GM21723 (cell line): ENCODE measurements around the gene SLC16A5.
"Not testable (repeated sequence)": the region's sequence is repeated elsewhere in the genome, so short reads cannot be mapped to it uniquely, and the experiment has no call there.

Source experiments
- ATAC-seq: cut with Tn5 transposase; IDR thresholded peaks from one replicate; pipeline ENCODE4 v1.9.1; 2021; ENCODE audit warnings: mild to moderate bottlenecking, moderate library complexity; ENCODE audit not compliant: unreplicated experiment

The SLC16A5 gene

GRCh38 chr17:75109407-75110233, 21.9 kb downstream of the SLC16A5 start, which contains the start of gene ARMC7:
Gene ARMC7, plus strand, starts transcription at chr17:75109969. Its CDS starts 320 bp downstream, at chr17:75110289.
- ATAC-seq, result peak; percentile 69

DNA sequence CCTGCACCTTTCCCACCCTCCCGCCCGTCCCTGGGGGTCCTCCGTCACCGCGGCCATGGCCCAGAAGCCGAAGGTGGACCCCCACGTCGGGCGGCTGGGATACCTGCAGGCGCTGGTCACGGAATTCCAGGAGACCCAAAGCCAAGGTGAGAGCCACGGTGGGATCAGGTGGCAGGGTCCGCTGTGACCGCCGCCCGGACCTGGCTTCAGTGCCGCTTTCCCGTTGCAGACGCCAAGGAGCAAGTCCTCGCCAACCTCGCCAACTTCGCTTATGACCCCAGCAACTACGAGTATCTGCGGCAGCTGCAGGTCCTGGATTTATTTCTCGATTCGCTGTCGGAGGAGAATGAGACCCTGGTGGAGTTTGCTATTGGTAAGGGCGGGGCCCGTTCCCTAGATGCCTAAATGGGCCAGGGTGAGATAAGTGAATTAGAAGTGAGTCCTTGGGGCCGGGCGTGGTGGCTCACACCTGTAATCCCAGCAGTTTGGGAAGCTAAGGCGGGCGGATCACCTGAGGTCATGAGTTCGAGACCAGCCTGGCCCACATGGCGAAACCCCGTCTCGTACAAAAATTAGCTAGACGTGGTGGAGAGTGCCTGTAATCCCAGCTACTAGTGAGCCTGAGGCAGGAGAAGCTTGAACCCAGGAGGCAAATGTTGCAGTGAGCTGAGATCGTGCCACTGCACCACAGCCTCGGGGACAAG, 22.6 kb downstream of the SLC16A5 start:
- no peak for ATAC-seq

DNA sequence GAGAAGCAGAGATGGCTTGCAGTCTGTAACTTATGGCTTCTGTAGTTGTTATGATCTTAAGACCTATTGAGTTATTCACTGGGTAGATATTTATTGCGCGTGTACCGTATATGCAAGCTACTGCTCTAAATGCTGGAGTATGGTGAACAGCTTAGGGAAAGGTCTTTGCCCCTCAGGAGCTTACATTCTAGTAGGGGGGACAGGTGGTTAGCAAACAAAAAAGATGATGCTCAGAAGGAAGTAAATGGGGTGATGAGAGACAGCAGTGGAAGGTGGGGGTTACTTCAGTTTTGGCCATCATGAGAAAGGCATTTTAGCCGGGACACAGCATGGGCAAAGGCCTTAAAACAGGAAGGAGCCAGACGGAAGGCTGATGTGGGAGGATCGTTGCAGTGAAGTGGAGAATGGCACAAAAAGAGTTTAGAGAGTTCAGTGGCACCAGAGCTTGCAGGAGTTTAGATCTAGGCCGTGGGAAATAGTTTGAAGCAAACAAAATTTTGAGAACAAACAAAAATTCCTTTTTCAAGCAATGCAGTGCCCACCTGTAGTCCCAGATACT, 24.1 kb downstream of the SLC16A5 start:
- ATAC-seq, result no peak

DNA sequence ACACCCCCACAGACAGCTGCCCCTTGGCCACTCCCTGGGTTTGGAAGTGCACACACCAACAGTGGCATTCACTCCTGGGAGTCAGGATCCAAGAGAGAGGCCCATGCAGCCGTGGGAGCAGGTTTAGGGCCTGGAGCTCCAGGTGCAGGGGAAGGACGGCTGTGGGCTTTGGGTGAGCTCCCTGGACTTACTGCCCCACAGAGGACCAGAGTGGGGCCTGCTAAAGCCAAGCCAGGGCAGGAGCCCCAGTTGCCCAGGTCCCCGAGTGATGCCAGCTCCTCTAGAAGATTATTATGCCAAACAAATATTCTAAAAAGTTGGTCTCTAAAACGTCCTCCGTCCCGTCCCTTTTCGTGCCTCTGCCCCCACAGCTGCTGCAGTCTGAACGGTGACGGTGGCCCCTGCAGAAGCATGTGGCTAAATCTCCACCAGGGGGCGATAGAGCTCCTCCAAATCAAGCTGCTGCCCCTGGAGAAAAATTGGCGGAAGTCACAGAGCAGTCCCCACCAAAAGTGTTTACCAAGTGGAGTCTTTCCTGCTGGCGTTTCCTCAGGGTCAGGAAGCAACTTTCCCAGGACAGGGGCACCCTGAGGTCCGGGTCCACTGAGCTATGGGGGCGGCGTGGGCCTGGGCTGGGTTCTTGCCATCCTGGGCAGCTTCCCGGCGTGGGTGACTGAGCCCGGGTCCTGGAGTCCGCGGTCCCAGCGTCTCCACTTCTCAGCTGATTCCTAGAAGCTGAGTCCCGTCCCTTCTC, 26.2 kb downstream of the SLC16A5 start:
- no peak for ATAC-seq

DNA sequence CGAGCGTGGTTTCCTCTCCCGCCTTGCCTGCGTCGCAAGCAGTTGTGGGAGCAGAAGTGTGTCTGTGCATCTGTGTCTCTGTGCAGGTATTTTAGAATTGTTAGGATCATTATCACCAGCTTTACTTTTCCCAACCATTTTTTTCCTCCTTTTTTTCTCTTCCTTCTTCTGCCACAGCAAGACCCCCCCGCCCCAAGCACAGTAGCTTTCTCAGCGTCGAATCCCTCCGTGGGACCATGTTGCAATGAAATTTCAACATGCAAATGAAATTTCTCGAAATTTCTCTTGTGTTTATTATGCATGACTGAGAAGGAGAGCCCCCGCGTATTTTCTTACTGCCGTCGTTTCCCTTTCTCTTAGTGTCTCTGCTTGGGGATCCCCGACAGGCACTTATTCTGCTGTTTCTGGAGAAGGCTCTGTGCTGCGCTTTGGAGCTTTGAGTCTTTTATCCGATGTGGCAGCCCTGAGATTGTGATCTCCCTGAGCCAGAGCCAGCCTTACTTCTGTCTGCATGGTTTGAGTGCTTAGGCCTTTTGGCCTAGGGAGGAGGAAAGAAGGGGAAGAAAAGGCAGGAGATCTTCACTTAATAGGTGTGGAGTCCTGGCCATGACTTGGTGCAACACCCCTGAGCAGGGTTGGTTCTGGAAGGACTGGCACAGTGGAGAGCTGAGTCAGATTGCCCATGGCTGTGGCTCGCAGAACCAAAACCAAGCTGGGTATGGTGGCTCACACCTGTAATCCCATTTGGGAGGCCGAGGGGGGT, 27.0 kb downstream of the SLC16A5 start:
- no peak for ATAC-seq

GRCh38 chr17:75115555-75115954, 27.8 kb downstream of the SLC16A5 start:
- no peak for ATAC-seq

GRCh38 chr17:75116737-75117136, 29.0 kb downstream of the SLC16A5 start:
- ATAC-seq, result no peak

DNA sequence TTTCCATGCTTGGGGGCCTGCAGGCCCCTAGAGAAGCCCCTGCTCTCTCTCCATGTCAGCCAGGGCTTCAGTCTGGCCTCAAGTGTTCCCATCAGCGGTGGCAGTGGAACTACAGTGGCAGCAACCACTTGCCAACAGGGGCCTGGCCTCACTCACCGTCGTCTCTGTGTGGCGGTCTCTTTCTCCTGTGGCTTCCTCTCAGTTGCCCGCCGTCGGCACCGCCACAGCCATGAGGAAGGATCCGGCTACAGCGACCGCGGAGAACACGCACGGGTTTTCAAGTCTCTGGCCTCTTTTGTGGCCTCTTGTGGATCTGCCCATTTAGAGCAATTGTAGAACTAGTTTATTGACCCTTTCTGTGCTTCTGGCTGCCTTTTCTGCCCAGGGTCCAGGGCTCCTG, 30.6 kb downstream of the SLC16A5 start:
- no peak for ATAC-seq

- ATAC-seq, result no peak
Observed at GRCh38 chr17:75124041-75124818, 36.5 kb downstream of the SLC16A5 start.

GRCh38 chr17:75124819-75125162, 37.0 kb downstream of the SLC16A5 start:
- no peak for ATAC-seq

DNA sequence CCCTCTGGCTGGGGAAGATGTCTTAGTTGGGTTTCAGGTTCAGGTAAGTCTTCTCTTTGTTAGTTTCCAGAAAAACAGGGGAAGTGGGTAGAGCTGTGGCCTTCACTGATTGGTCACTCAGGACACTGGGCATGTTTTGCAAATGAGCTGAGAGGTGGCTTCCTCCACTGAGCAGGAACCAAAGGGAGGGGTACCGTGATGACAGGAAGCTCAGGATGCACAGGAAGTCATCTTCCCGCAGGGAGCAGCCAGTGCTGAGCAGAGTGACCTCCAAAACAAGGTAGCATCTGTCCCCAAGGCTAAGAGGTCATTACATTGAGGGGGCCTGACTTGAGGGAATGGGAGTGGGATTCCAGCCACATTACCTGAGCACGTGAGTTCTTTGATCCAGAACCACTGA, 38.2 kb downstream of the SLC16A5 start:
- no peak for ATAC-seq

GRCh38 chr17:75126954-75127353, 39.2 kb downstream of the SLC16A5 start:
- no peak for ATAC-seq

GRCh38 chr17:75127936-75128335, 40.2 kb downstream of the SLC16A5 start:
- ATAC-seq, result not testable (repeated sequence)

DNA sequence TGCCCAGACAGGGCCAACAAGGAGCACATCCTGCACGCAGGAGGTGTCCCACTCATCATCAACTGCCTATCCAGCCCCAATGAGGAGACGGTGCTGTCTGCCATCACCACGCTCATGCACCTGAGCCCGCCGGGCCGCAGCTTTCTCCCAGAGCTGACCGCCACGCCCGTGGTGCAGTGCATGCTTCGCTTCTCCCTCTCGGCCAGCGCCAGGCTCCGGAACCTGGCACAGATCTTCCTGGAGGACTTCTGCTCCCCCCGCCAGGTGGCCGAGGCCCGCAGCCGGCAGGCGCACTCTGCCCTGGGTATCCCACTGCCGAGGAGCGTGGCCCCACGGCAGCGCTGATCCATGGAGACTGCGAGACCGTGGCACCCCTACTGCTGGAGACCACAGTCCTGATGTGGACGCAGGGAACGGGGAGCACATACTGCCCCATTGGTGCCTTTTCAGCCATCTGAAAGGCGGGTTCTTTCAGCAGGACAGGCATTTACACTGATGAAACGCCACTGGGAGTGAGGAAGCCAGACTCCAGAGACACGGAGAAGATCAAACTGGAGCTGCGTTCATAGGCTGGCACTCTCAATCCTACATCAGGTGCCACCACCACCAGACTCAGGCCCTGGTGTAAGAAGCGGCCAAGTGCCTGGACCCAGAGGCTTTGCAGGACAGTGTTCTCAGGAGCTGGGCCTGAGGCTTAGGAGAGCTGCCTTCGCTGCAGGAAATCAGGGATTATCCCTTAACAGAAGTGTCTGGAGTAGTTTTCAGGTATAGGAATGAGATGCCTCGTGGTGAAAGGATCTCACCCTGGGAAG, 41.1 kb downstream of the SLC16A5 start:
- no peak for ATAC-seq

DNA sequence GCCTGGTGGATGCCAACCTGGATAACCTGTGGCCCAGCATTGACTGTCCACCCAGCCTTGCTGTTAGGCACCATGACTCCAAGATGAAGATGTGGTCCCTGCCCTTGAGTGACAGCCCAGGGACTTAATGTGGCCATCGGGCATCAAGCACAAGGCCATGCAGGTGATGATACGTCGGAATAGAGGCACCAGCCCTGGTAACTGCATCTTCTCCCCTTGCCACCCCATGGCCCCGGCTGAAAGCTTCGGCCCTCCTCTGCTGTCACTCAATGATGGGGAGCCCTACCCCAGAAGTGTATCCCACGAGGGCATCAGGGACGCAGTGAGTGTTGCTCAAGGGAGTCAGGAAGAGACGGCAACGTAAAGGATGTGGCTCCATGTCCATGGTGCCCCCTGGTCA, 41.8 kb downstream of the SLC16A5 start:
- ATAC-seq, result no peak

GRCh38 chr17:75130059-75130631, 42.4 kb downstream of the SLC16A5 start:
- ATAC-seq, result no peak

DNA sequence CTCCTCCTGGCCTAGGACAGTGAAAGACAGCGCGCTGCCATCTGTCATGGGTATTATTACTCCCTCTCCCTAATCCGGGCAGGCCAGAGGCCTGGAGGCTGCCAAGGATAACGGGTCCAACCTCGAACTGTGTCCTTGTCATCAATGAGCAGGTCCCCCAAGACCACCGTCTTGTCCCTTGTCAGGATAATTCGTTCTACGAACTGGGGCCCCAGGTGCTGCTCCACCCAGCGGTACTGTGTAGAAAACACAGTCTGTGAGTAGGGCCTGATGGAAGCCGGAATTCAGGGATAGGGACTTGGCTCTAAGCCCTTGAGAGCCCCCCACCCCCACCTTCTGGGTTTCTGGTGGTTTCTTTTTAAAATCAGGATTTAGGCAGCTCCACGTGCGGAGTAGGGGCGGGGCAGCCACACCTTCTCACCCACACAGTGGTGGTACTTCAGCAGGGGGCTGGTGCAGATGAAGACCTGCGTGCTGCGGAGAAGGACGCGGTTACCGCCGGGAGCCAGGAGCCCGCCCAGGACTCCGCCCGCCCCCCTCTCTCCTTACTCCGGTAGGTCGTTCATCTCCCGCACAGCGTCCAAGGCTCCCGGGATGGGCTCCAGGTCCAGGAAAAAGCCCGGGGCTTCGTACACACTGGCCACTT, 43.0 kb downstream of the SLC16A5 start:
- ATAC-seq, result peak; percentile 17
